Upper lobe of left lung (tissue), 4 donors: ENCODE data around the gene RSRC2.

Source experiments
- EP300 ChIP-seq, 4 donors: sonication (generic); formaldehyde crosslinking; IDR thresholded peaks; one replicate each; pipeline ENCODE4 v1.5.1; 2017; ENCODE audit warnings: antibody characterized with exemption in 4 of 4, control low read depth in 2 of 4
- POLR2A ChIP-seq, 4 donors: fragments of 450-650 bp; IDR thresholded peaks; one replicate each; pipeline ENCODE4 v1.5.1; 2016 to 2017; ENCODE audit warnings: antibody characterized with exemption in 4 of 4, mild to moderate bottlenecking in 2 of 4
- POLR2AphosphoS5 ChIP-seq, 2 donors: sonication (generic); formaldehyde crosslinking; IDR thresholded peaks; one replicate each; pipeline ENCODE4 v1.5.1; 2017; ENCODE audit warnings: antibody characterized with exemption in 2 of 2
- TF ChIP-seq, protein P1 (sequence below), 6 experiments: fragments of 450-650 bp in 4 of 6; fragments of 200-600 bp in 2 of 6; sonication (generic) in 2 of 6; IDR thresholded peaks; one replicate each; pipeline ENCODE4 v1.5.1; 2016 to 2019; ENCODE audit warnings: antibody characterized with exemption in 6 of 6

DNA sequence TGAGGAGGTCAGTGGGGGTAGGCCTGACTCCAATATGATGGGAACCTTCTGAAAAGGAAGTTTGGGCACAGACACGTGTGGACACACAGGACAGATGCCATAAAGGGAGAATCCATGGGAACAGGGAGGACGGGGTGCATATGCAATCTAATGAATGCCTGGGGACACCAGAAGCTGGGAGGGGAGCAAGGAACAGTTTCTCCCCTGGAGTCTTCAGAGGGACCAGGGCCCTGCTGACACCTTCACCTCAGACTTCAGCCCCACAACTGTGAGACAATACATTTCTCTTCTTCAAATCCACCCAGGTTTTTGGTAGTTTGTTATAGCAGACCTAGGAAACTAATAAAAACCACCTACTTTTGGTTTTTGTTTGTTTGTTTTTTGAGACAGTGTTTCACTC is 69.1 kb downstream of the RSRC2 start:
- TF ChIP-seq, protein P1, sequence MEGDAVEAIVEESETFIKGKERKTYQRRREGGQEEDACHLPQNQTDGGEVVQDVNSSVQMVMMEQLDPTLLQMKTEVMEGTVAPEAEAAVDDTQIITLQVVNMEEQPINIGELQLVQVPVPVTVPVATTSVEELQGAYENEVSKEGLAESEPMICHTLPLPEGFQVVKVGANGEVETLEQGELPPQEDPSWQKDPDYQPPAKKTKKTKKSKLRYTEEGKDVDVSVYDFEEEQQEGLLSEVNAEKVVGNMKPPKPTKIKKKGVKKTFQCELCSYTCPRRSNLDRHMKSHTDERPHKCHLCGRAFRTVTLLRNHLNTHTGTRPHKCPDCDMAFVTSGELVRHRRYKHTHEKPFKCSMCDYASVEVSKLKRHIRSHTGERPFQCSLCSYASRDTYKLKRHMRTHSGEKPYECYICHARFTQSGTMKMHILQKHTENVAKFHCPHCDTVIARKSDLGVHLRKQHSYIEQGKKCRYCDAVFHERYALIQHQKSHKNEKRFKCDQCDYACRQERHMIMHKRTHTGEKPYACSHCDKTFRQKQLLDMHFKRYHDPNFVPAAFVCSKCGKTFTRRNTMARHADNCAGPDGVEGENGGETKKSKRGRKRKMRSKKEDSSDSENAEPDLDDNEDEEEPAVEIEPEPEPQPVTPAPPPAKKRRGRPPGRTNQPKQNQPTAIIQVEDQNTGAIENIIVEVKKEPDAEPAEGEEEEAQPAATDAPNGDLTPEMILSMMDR (IDR thresholded peaks at IDR 0.05): no peak
- TF ChIP-seq POLR2AphosphoS5 (IDR thresholded peaks at IDR 0.05) (no peak), POLR2A (IDR thresholded peaks at IDR 0.05) (no peak), EP300 (IDR thresholded peaks at IDR 0.05) (no peak)
